Measurements from ENCODE around the gene EPB41L1. TPM values are rescaled to one million over a fixed set of nuclear protein-coding genes. Genes with fewer than 3 reads are reported as not detected.
A peak's percentile ranks its signal among the peaks of the same experiment; 100 is the strongest.

Gene EPB41L1
- 31.4 and 36.9 TPM in 2 replicates for total RNA-seq
- long read RNA-seq, partial matches to known transcripts, result 1 of 3 reads
- long read RNA-seq, other reads (novel, unspliced or antisense), result 2 of 3 reads

- Mint-ChIP-seq H3K27me3 (ENCODE audit: unreplicated experiment) (no peaks in the 10 kb centered on the region), H3K9me3 (ENCODE audit: unreplicated experiment) (no peaks in the 10 kb centered on the region), H3K4me3 (ENCODE audit: unreplicated experiment) (peak within 1 kb of the TSS; percentile 71), H3K4me1 (ENCODE audit: unreplicated experiment) (peaks cover 32% of the 10 kb centered on the region), H3K27ac (ENCODE audit: unreplicated experiment) (peak within 1 kb of the TSS; percentile 53), H3K36me3 (ENCODE audit: unreplicated experiment) (no peaks in the 10 kb centered on the region)
- TF ChIP-seq CTCF (IDR thresholded peaks at IDR 0.05), result no peak
- no peak for DNase-seq (ENCODE audit: extremely low spot score, unreplicated experiment)
Measured at GRCh38 chr20:36154700-36155628, at the start of gene EPB41L1. TSS of gene EPB41L1 (plus strand) at chr20:36154740. CDS start at chr20:36173778, 19,038 bp downstream.

GRCh38 chr20:36104856-36105255, 49.7 kb upstream of the EPB41L1 start:
- TF ChIP-seq CTCF (IDR thresholded peaks at IDR 0.05), result no peak
- H3K27ac Mint-ChIP-seq (ENCODE audit: unreplicated experiment), result no peak overlapping the region
- DNase-seq (ENCODE audit: extremely low spot score, unreplicated experiment), result no peak
- no peak overlapping the region for H3K4me3 Mint-ChIP-seq (ENCODE audit: unreplicated experiment)
- H3K36me3 Mint-ChIP-seq (ENCODE audit: unreplicated experiment), result no peaks in the 10 kb centered on the region
- H3K27me3 Mint-ChIP-seq (ENCODE audit: unreplicated experiment), result no peaks in the 10 kb centered on the region
- no peaks in the 10 kb centered on the region for H3K9me3 Mint-ChIP-seq (ENCODE audit: unreplicated experiment)
- H3K4me1 Mint-ChIP-seq (ENCODE audit: unreplicated experiment), result peaks cover 29% of the 10 kb centered on the region

GRCh38 chr20:36105711-36106226, 48.8 kb upstream of the EPB41L1 start:
- Mint-ChIP-seq H3K9me3 (ENCODE audit: unreplicated experiment) (no peaks in the 10 kb centered on the region), H3K4me3 (ENCODE audit: unreplicated experiment) (no peak overlapping the region), H3K27ac (ENCODE audit: unreplicated experiment) (no peak overlapping the region), H3K27me3 (ENCODE audit: unreplicated experiment) (no peaks in the 10 kb centered on the region), H3K36me3 (ENCODE audit: unreplicated experiment) (no peaks in the 10 kb centered on the region), H3K4me1 (ENCODE audit: unreplicated experiment) (peaks cover 26% of the 10 kb centered on the region)
- TF ChIP-seq CTCF (IDR thresholded peaks at IDR 0.05), result no peak
- DNase-seq (ENCODE audit: extremely low spot score, unreplicated experiment), result no peak

GRCh38 chr20:36106606-36107005, 47.9 kb upstream of the EPB41L1 start:
- H3K27me3 Mint-ChIP-seq (ENCODE audit: unreplicated experiment), result no peaks in the 10 kb centered on the region
- no peak overlapping the region for H3K27ac Mint-ChIP-seq (ENCODE audit: unreplicated experiment)
- H3K9me3 Mint-ChIP-seq (ENCODE audit: unreplicated experiment), result no peaks in the 10 kb centered on the region
- H3K4me1 Mint-ChIP-seq (ENCODE audit: unreplicated experiment), result peaks cover 18% of the 10 kb centered on the region
- H3K36me3 Mint-ChIP-seq (ENCODE audit: unreplicated experiment), result no peaks in the 10 kb centered on the region
- DNase-seq (ENCODE audit: extremely low spot score, unreplicated experiment), result no peak
- no peak overlapping the region for H3K4me3 Mint-ChIP-seq (ENCODE audit: unreplicated experiment)
- no peak for TF ChIP-seq CTCF (IDR thresholded peaks at IDR 0.05)

- H3K27me3 Mint-ChIP-seq (ENCODE audit: unreplicated experiment), result no peaks in the 10 kb centered on the region
- TF ChIP-seq CTCF (IDR thresholded peaks at IDR 0.05), result no peak
- peaks cover 3% of the 10 kb centered on the region for H3K36me3 Mint-ChIP-seq (ENCODE audit: unreplicated experiment)
- H3K4me3 Mint-ChIP-seq (ENCODE audit: unreplicated experiment), result no peak overlapping the region
- no peak overlapping the region for H3K27ac Mint-ChIP-seq (ENCODE audit: unreplicated experiment)
- H3K9me3 Mint-ChIP-seq (ENCODE audit: unreplicated experiment), result no peaks in the 10 kb centered on the region
- no peak for DNase-seq (ENCODE audit: extremely low spot score, unreplicated experiment)
- peaks cover 15% of the 10 kb centered on the region for H3K4me1 Mint-ChIP-seq (ENCODE audit: unreplicated experiment)
Measured at GRCh38 chr20:36107881-36108280, 46.7 kb upstream of the EPB41L1 start.
